Amniotic epithelial cell (primary cell): ENCODE data around the gene NDUFA3.
A peak's percentile ranks its signal among the peaks of the same experiment; 100 is the strongest.

Experiments used
- DNase-seq: peaks from one replicate; pipeline ENCODE4 v3.0.0-alpha.2; 2010; ENCODE audit warnings: low read depth

The NDUFA3 gene

DNA sequence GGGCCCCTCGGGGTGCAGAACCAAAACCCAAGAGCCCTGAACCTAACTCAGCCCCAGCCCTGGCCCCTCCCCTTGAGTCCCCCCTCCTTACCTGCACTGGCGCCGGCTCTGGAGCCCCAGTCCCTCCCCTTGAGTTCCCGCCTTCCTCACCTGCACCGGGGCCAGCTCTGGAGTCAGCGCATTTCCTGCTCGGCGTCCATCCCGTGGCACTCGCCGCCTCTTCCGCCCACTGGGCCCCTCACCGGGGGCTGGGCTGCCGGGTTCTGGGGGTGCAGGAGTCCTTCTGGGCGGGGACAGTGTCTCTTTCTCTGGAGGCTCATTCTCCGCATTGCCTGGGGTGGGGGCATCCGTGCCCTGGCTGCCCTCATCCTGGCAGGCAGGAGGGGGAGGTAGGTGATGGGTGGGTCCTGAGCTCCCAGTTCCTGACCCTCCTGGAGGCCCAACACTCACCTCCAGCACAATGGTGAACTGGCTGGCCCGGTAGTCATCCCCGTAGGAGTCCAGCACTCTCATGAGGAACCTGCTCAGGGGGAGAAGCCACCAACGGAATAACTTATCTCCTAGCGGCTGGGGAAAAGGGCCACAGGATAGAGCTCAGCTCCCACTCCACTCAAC is 5.3 kb downstream of the NDUFA3 start:
- DNase-seq: no peak

DNA sequence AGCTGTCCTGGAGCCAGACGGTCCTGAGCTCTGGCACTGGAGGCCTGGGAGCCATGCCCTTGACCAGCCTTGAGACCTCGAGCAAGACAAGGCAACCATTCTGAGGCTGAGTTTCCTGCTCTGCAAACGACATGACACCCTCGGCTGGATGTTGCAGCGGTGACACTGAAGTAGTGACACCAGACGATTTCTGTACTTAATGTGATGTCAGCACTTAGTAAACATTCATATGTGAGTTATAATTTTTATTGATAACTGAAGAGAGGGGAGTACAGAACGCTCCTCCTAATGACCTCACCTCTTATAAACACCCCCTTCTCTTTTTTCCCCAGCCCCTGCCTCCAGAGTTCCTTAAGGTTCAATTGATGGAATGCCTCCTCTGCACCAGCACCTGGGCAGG is 5.8 kb downstream of the NDUFA3 start:
- DNase-seq: no peak

DNA sequence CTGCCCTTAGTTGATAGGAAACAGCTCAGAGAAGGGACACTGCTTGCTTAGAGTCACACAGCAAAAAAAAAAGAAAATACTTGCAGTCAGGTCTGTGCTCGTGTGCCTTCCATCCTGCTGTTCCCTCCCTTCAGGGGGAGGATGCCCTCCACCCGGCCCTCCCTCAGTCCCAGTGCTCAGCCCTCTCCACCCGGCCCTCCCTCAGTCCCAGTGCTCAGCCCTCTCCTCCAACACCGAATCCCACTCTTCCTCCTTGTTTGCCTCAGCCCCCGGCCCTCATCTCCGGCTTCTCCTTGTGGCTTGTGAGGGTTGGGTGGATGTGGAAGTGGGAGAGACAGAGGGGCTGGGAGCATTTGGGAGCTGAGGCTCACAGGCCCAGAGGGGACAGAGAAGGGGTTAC is 7.0 kb downstream of the NDUFA3 start:
- DNase-seq: no peak

DNA sequence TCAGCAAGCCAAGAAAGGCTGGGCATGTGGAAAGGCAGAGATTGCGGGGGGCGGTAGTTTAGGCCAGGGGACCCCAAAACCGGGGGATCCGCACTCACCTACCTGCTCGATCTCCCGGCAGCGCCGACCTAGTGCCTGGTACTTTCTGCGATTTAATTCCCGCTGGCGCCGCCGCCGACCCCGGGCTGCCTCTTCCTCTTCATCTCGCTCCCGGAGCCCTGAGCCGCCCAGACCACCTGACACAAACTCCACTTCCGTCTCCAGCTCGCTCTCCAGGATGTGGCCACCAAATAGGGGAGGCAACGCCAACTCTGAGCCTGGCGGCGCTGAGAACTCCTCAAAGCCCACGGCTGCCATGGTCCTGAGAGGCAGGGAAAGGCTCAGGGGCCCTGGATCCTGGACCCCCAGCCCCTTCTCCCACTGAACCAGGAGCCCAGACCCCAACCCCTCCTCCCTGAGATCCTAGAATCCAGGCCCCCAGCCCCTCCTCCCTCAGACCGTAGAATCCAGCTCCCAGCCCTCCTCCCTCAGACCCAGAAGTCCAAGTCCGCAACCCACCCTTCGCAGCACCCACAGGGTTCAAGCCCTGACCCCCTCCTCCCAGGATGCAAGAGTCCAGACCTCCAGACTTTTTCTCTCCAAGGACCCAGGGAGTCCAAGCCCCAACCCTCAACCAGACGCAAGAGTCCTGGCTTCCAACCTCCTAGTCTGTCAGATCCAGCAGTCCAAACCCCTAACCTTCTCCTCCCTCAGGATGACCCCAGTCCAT is 11.9 kb downstream of the NDUFA3 start:
- peak; percentile 40 for DNase-seq

DNA sequence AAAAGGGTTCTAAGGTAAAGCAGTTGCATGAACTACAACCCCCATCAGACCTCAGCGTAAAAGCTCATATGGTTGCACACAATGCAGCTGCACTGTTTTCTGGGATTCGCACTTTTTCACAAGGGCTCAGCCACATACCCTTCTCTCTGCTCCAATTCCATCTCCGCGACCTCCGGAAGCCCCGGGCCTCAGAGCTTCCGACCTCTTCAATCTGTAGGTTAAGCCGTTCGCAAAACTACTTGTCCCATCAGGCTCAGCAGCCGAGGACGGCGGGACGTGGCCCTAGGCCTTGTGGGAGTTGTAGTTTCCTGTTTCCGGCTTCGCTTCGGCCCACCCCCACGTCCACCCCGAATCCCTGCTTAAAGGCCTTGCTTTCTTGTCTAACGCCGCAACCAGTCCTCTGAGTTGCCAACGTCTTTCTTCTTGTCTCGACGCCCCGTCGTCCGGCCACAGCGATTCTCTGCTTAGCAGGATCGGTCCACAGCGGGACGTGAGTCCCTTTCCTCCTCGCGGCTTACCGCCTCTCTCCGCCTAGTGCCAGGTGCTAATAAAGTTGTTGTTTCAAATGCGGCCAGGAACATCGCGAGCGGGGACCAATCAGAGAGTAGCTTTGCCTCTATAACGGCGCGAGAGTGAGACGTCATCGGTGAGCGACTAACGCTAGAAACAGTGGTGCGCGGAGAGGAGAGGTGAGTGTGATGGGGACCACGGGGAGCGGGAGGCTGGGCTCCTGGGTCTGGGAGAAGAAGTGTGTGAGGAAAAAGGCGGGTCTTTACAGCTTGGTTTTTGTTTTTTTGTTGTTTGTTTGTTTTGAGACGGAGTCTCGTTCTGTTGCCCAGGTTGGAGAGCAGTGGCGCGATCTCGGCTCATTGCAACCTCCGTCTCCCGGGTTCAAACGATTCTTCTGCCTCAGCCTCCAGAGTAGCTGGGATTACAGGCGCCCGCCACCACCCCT is 12.7 kb downstream of the NDUFA3 start, which contains the start of the genes PRPF31 and TFPT:
Gene PRPF31, plus strand, starts transcription at position 646 of the 955 bp plus-strand sequence. CDS start 2,525 bp downstream, outside the sequence.
Gene TFPT, minus strand, starts transcription at position 549 of the 955 bp plus-strand sequence. Its CDS starts 388 bp downstream, at position 161.
- peak; percentile 98 for DNase-seq

DNA sequence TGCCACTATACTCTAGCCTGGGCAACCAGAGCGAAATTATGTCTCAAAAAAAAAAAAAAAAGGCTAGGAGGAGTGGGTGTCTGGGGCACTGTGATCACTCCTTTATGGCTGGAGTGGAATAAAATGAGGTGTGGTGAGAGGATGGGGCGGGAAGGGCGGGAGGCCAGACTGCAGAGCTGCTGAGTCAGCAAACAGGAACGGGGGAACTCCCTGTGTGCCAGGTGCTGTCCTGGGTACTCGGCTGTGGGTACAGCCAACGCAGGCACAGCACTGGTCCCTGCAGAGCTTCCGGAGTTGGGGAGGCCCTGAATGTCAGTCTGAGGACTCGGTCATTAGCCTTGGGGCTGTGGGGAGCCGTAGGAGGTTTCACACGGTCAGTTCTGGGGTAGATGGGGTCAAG is 18.6 kb downstream of the NDUFA3 start:
- no peak for DNase-seq

DNA sequence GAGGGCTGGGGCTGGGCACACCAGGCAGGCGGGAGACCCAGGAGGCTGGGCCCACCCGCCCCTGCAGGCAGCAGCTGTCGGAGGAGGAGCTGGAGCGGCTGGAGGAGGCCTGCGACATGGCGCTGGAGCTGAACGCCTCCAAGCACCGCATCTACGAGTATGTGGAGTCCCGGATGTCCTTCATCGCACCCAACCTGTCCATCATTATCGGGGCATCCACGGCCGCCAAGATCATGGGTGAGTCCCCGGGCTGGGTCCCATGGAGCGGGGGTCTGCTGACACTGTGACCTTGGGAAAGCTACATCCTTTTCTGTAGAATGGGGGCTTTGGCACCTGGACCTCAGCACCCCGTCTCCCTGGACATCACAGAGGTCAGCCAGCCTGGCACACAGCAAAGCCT is 21.0 kb downstream of the NDUFA3 start:
- no peak for DNase-seq

DNA sequence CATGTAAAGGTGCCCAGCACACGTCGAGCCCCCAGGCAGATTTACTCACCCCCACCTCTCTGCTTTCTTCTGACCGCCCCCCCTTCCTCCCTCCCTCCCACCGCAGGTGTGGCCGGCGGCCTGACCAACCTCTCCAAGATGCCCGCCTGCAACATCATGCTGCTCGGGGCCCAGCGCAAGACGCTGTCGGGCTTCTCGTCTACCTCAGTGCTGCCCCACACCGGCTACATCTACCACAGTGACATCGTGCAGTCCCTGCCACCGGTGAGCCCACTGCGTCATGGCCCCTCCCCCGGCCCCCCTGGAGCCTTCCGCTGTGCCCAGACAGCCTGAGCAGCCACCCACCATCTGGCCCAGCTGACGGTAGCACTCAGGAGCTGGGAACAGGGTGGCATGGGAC is 21.7 kb downstream of the NDUFA3 start:
- no peak for DNase-seq

DNA sequence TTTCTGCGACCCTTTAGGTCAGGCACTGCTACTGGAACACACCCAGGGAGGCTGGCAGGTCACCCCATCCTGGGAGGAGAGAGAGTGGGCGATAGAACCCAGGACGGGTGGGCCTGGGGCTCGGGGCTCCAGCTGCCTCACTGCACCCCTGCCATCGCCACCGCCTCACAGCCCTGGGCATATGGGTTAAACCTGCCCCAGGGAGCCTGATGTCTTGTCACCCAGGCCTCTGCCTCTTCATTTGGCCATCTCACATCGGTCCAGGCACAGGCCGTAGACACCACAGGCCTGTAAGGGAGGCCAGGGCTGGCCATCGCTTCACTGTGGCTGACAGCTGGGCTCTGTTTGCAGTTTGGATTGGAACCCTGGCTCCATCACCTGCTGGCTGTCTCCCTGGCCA is 23.1 kb downstream of the NDUFA3 start:
- DNase-seq: no peak

DNA sequence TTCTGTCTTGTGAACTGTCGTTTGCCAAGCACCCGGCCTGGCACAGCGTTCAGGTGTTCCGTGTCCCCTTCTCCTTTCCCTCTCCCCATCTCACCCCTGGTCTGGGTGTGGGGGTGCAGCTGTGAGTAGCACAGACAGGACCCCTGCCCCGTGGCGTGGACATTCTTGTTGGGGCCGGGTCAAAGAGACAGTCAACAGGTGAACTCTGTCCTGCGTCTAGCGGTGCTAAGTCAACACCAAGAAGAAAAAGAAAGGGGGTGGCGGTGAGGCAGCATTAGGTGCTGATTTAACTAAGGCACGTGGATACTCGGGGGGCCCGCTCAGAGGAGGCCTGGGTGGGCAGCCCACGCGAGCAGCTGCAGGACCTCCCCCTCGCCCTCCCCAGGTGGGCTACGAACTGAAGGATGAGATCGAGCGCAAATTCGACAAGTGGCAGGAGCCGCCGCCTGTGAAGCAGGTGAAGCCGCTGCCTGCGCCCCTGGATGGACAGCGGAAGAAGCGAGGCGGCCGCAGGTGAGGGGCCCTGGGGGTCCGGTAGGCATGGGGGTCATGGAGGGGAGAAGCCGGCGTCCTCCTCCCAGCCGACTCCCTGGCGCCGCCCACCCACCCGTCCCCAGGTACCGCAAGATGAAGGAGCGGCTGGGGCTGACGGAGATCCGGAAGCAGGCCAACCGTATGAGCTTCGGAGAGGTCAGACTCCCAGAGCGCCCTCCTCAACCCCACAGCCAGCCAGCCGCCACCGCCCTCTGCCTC is 25.2 kb downstream of the NDUFA3 start:
- no peak for DNase-seq

DNA sequence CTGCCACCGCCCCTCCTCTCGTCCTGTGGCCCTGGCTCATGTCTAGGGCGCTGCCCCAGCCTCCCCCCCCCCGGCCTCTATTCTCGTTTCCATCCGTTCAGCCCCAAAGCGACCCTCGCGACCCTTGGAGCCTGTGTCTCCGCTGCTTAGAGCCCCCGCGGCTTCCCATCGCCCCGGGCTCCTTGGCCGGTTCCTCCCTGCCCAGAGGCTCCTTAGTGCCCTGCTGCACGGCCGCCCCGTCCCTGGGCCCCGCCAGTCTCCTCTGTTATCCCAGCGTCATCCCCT is 25.7 kb downstream of the NDUFA3 start:
- DNase-seq: no peak

DNA sequence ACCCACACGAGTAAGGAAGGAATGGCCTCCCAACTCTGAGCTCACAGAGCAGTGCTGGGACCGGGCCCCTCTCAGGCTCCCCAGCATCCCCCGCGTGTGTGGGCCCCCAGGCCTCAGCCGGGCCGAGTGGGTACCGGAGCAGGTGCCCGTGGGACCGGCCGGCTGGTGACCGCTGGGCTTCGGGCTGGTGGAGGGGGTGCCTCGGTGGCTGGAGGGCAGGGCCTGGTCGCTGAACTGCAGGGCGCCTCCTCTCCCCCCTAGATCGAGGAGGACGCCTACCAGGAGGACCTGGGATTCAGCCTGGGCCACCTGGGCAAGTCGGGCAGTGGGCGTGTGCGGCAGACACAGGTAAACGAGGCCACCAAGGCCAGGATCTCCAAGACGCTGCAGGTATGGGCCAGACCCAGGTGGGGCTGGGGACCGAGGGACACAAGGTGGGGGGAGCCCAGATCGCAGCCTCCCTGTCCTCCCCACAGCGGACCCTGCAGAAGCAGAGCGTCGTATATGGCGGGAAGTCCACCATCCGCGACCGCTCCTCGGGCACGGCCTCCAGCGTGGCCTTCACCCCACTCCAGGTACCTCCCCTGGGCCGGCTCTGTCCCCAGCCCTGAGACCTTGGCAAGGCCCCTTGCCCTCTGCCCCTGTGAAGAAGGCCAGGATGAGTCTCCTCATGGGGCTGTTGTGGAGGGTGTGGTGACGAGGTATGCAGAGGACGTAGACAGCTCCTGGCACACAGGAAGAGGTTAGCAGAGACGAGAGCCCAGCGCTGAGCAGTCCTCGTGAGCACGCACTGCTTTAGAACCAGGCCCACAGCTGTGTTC is 26.4 kb downstream of the NDUFA3 start:
- no peak for DNase-seq

DNA sequence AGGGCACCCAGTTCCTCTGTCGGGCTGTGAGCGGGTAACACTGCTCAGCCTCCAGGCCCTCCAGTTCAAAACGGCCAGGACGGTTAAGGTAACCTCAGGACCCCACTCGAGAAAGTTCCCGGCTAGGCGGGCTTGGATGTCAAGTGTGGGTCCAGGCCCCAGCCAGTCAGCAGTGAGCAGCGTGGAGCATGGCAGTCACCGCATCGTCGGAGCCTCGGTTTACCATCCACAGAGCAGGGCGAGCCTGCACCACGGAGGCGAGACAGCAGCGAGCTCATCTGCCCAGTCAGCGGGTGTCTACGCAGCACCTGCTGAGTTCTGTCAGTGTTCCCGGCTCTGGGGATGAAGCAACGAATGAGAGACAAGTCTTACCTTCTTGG is 27.0 kb downstream of the NDUFA3 start:
- DNase-seq: no peak

DNA sequence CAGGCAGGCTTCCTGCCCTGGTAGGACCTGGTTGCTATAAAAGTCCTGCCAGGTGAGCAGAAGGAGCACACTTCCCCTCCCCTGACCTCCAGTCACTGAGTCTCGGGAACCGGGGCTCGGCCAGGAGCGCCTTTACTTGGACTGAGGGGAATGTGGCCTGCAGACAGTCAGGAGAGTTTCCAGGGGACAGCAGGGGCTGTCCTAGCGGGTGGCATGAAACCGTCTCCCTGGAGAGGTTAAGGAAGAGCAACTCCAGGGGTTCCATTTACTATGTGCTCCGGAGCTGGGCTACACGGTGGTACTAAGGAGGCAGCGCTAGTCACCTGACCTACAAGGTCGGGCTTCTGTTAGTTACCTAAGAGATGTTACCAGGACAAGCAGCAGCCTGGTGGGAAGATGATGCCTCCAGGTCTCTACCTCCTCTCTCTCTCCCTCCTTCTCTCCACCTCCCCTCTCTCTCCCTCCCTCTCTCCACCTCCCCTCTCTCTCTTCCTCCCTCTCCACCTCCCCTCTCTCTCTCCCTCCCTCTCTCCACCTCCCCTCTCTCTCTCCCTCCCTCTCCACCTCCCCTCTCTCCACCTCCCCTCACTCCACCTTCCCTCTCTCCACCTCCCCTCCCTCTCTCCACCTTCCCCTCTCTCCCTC is 30.8 kb downstream of the NDUFA3 start:
- DNase-seq: peak; percentile 77

DNA sequence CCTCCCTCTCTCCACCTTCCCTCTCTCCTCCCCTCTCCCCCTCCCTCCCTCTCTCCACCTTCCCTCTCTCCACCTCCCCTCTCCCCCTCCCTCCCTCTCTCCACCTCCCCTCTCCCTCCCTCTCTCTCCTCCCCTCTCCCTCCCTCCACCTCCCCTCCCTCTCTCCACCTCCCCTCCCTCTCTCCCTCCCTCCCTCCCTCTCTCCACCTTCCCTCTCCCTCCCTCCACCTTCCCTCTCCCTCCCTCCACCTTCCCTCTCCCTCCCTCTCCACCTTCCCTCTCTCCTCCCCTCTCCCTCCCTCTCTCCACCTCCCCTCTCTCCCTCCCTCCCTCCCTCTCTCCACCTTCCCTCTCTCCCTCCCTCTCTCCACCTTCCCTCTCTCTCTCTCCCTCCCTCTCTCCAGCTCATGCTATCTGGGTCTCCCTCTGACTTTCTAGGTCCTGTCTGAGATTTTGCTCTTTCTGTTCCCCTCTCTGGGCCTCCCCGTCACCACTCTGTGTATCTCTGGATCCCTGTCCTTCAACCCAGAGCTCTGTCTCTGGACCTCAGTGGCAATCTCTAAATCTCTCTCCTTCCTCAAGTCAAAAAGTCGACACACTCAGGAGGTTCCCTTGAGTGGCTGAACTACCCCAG is 31.4 kb downstream of the NDUFA3 start:
- DNase-seq: peak; percentile 47

DNA sequence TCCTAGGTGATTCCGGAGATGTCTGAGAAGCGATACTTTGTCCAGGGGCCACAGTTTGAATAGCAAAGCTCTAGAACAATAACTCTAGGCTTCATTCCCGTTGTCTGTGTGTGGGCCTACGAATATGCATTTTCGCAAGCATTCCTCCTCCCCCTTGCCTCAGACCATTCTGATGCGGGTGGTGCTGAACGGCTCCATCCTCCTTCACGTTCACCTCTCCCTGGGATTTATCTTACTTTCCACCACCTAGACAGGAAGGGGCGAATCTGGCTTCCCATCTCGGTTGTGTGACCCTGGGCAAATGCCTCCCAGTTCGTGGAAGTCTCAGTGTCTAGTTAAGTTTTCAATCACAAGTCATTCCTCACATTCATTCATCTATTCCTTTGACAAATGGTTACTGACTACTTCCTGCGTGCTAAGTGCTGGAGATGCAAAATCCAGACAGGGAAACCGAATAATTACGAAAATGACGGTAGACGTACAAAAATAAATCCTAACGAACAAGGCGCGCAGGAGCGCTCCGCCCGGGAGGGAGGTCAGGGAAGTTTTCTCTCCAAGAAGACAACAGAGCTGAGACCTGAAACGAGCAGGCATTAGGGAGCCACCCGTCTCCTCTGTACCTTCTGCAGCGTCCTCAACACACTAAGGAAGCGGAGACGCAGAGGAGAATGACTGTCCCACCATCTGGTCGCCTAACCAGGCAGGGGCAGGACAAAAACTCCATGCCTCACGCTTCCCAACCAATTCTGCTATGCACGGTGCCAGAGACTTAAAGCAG is 33.6 kb downstream of the NDUFA3 start:
- DNase-seq: peak; percentile 22

DNA sequence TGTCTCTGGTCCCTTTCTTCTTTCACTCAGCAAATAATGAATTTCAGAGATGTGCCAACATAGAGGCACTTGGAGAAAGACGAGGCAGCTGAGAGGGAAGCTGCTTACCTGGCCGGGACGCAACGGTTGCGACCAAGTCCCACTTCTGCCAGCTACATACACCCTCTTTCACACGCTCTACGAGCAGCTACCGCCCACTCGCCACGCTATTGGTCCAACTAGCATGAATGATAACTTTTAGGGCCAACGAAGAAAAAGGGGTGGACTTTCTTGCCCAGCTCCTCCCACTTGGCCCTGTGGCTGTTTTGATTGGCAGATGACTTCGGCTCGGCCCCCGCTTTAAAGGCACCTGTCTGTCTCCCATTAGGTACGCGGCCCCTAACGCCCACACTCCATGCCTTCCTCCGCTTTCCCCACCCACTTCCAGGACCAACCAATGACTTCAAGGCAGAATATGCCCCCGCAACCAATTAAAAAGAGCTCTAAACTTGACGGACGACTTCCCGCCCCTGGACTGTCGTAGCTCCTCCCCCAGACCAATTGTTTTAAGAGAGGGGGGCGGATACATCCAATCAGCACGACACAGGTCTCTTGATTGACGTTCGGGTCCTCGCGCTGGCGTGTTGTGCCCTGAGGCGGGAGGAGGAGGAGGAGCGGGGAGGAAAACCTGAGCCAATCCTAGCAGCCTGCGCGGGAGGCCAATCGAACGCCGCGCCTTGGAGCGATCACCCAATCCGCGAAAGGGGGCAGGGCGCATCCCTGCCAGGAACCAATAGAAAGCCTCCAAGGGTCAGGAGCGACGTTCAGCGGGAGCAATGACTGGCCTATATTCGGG is 34.4 kb downstream of the NDUFA3 start:
- peak; percentile 100 for DNase-seq

DNA sequence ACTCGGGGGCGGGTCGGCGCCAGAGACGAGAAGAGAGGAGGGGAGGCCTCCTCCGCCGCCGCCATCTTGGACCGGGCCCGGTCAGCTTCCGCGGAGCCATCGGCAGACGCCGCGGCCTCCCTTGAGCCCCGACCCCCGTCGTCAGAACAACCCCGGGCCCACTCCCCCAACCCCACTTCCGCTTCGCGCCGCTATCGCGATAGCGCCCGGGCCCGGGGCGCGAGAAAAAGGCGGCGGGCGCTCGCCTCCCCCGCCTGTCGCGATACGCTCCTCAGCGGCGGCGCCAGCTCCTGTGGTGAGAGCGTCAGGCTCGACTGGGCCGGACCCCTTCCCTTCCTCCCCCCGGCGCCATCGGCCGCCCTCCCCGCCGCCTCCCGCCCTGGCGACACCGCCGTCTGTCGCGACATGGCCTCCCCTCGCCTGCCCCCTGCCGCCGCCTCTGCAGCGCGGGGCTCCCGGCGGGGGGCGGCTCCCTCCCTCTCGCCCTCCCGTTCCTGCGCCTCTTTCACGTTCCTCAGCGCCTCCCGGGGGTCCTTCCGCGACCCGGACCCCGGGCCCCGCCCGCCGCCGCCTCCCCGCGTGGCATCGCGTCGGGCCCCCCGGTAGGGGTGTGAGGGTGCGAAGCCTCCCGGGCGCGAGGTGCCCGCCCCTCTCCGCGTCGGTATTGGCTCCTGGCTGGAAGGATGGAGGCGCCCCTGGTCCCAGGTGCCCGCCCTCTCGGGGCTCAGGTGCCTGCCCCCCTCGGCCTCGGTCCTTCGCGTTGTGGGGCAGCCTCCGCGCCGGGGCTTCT is 35.2 kb downstream of the NDUFA3 start, which contains the start of gene CNOT3:
Gene CNOT3, plus strand, starts transcription at position 64 of the 790 bp plus-strand sequence. CDS start 5,217 bp downstream, outside the sequence.
- no peak for DNase-seq
